SU-DHL-6 (cell line): ENCODE data around the gene TM7SF3.

ENCODE experiments used
- EZH2phosphoT487 ChIP-seq: fragments of 200-600 bp; sonication (generic), shearing (Covaris generic); conservative IDR thresholded peaks from 2 replicates; pipeline ENCODE4 v1.6.1; 2018; ENCODE audit warnings: mild to moderate bottlenecking, antibody characterized with exemption, low read length, moderate library complexity, mixed read lengths
- TF ChIP-seq, protein P1 (sequence below): fragments of 200-600 bp; sonication (generic); IDR thresholded peaks from one replicate; pipeline ENCODE4 v1.5.1; 2017; ENCODE audit warnings: antibody characterized with exemption, mild to moderate bottlenecking, low read length, moderate library complexity; ENCODE audit not compliant: insufficient read depth, poor library complexity, severe bottlenecking

GRCh38 chr12:27032679-27033078 lies 18.5 kb upstream of the TM7SF3 start:
- TF ChIP-seq, protein P1, sequence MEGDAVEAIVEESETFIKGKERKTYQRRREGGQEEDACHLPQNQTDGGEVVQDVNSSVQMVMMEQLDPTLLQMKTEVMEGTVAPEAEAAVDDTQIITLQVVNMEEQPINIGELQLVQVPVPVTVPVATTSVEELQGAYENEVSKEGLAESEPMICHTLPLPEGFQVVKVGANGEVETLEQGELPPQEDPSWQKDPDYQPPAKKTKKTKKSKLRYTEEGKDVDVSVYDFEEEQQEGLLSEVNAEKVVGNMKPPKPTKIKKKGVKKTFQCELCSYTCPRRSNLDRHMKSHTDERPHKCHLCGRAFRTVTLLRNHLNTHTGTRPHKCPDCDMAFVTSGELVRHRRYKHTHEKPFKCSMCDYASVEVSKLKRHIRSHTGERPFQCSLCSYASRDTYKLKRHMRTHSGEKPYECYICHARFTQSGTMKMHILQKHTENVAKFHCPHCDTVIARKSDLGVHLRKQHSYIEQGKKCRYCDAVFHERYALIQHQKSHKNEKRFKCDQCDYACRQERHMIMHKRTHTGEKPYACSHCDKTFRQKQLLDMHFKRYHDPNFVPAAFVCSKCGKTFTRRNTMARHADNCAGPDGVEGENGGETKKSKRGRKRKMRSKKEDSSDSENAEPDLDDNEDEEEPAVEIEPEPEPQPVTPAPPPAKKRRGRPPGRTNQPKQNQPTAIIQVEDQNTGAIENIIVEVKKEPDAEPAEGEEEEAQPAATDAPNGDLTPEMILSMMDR: no peak
- no peak for TF ChIP-seq EZH2phosphoT487
